GM21717 (cell line): ENCODE measurements around the gene STK32B.

Experiments used
- ATAC-seq: cut with Tn5 transposase; IDR thresholded peaks from one replicate; pipeline ENCODE4 v1.9.1; 2021; ENCODE audit warnings: mild to moderate bottlenecking, moderate library complexity; ENCODE audit not compliant: unreplicated experiment

The STK32B gene

GRCh38 chr4:5120067-5120466, 68.8 kb downstream of the STK32B start:
- no peak for ATAC-seq

GRCh38 chr4:5120468-5120867, 69.2 kb downstream of the STK32B start:
- no peak for ATAC-seq

GRCh38 chr4:5122114-5122513, 70.8 kb downstream of the STK32B start:
- no peak for ATAC-seq

GRCh38 chr4:5124876-5125275, 73.6 kb downstream of the STK32B start:
- no peak for ATAC-seq

GRCh38 chr4:5125321-5125720, 74.0 kb downstream of the STK32B start:
- ATAC-seq: no peak

- no peak for ATAC-seq
Observed at GRCh38 chr4:5126231-5126630, 75.0 kb downstream of the STK32B start.

GRCh38 chr4:5126857-5127256, 75.6 kb downstream of the STK32B start:
- ATAC-seq: no peak

- no peak for ATAC-seq
Observed at GRCh38 chr4:5127556-5127955, 76.3 kb downstream of the STK32B start.

GRCh38 chr4:5128569-5128968, 77.3 kb downstream of the STK32B start:
- no peak for ATAC-seq

GRCh38 chr4:5133201-5133600, 81.9 kb downstream of the STK32B start:
- no peak for ATAC-seq

- ATAC-seq: no peak
Observed at GRCh38 chr4:5133933-5134594, 82.8 kb downstream of the STK32B start.

- no peak for ATAC-seq
Observed at GRCh38 chr4:5134620-5135019, 83.3 kb downstream of the STK32B start.

- ATAC-seq: no peak
Observed at GRCh38 chr4:5137226-5137625, 85.9 kb downstream of the STK32B start.

- ATAC-seq: no peak
Observed at GRCh38 chr4:5137927-5138326, 86.6 kb downstream of the STK32B start.

- no peak for ATAC-seq
Observed at GRCh38 chr4:5138389-5138788, 87.1 kb downstream of the STK32B start.

GRCh38 chr4:5139141-5139540, 87.9 kb downstream of the STK32B start:
- ATAC-seq: no peak

- no peak for ATAC-seq
Observed at GRCh38 chr4:5141802-5142201, 90.5 kb downstream of the STK32B start.

GRCh38 chr4:5142726-5143125, 91.4 kb downstream of the STK32B start:
- no peak for ATAC-seq

GRCh38 chr4:5143306-5143861, 92.1 kb downstream of the STK32B start:
- ATAC-seq: no peak

- ATAC-seq: no peak
Observed at GRCh38 chr4:5143940-5144339, 92.7 kb downstream of the STK32B start.

GRCh38 chr4:5144384-5144783, 93.1 kb downstream of the STK32B start:
- no peak for ATAC-seq

- ATAC-seq: no peak
Observed at GRCh38 chr4:5146248-5146647, 95.0 kb downstream of the STK32B start.

GRCh38 chr4:5152521-5152920, 101.2 kb downstream of the STK32B start:
- no peak for ATAC-seq
